Transverse colon (tissue), 4 donors: ENCODE measurements around the gene ATRIP. TPM values are rescaled to one million over a fixed set of nuclear protein-coding genes. Genes with fewer than 3 reads are reported as not detected.

Experiments used
- DNase-seq: peaks from one replicate; pipeline ENCODE4 v3.0.0-alpha.2; 2019
- H3K27ac ChIP-seq, 4 donors: fragments of 200-600 bp; sonication (generic); 2 replicates each; pipeline ENCODE4 v1.5.1; 2016 to 2018; ENCODE audit warnings: inconsistent platforms in 4 of 4
- H3K27me3 ChIP-seq: fragments of 200-600 bp; sonication (generic); 2 replicates; pipeline ENCODE4 v1.5.1; 2017; ENCODE audit warnings: inconsistent platforms
- H3K36me3 ChIP-seq, 4 donors: fragments of 200-600 bp; sonication (generic); 2 replicates each; pipeline ENCODE4 v1.5.1; 2017 to 2019; ENCODE audit warnings: inconsistent platforms in 4 of 4
- H3K4me1 ChIP-seq, 4 donors: fragments of 200-600 bp; sonication (generic); 2 replicates each; pipeline ENCODE4 v1.5.1; 2017 to 2020; ENCODE audit warnings: inconsistent platforms in 4 of 4
- H3K4me3 ChIP-seq, 4 donors: fragments of 200-600 bp; sonication (generic); 1 replicate in 1 of 4; 2 replicates in 3 of 4; pipeline versions ENCODE4 v1.5.1 to v1.6.1; 2017 to 2019; ENCODE audit warnings: inconsistent platforms in 4 of 4
- H3K9me3 ChIP-seq, 2 donors: fragments of 200-600 bp; sonication (generic); 2 replicates each; pipeline ENCODE4 v1.5.1; 2017 to 2019; ENCODE audit warnings: inconsistent platforms in 2 of 2
- EP300 ChIP-seq: sonication (generic); formaldehyde crosslinking; IDR thresholded peaks from one replicate; pipeline ENCODE4 v1.6.1; 2017; ENCODE audit warnings: antibody characterized with exemption, low read depth
- POLR2A ChIP-seq: fragments of 450-650 bp; IDR thresholded peaks from one replicate; pipeline ENCODE4 v1.6.1; 2016; ENCODE audit warnings: antibody characterized with exemption, mild to moderate bottlenecking, moderate library complexity
- POLR2AphosphoS5 ChIP-seq, 3 donors: sonication (generic); formaldehyde crosslinking; IDR thresholded peaks; one replicate each; pipeline ENCODE4 v1.6.1; 2016; ENCODE audit warnings: antibody characterized with exemption in 3 of 3
- WGBS, 2 donors: methylation state at CpG; one replicate each; pipeline ENCODE4 v1.1.5; 2018; ENCODE audit warnings: low coverage in 1 of 2; 5-methylcytosine and 5-hydroxymethylcytosine counted together
- in situ Hi-C, 4 donors: fragments of 200-750 bp; cut with MboI; loops; one replicate each; pipeline versions ENCODE4 v1.15.0 to v1.15.1; 2017; ENCODE audit warnings: low sequenced_read_pairs in 3 of 4, low pct_ligation_motif_present in 1 of 4, low pct_unique_long_range_greater_than_20kb in 1 of 4
- intact Hi-C: fragments of 100-400 bp; cut with DNase I; formaldehyde crosslinking; loops from one replicate; pipeline ENCODE4 v1.15.1; 2023; ENCODE audit warnings: low total_unique reads
- total RNA-seq, 4 donors: library from RNA; depleted of rRNA; stranded (reverse); fragments of >200 nt; gene quantifications; one replicate each; pipeline ENCODE4 v1.1.0, GENCODE V29; 2016
- TF ChIP-seq, protein P1 (sequence below), 5 experiments: fragments of 200-600 bp in 3 of 5; fragments of 450-650 bp in 2 of 5; sonication (generic) in 3 of 5; IDR thresholded peaks; 1 replicate in 2 of 5; 2 replicates in 3 of 5; pipeline ENCODE4 v1.5.1; 2016 to 2017; ENCODE audit warnings: antibody characterized with exemption in 5 of 5, inconsistent platforms in 3 of 5, mild to moderate bottlenecking in 2 of 5, moderate library complexity in 1 of 5

The ATRIP gene
- total RNA-seq, 4 donors from 2014 or later, result 1.8 to 4.4 (median 2.9) TPM

DNA sequence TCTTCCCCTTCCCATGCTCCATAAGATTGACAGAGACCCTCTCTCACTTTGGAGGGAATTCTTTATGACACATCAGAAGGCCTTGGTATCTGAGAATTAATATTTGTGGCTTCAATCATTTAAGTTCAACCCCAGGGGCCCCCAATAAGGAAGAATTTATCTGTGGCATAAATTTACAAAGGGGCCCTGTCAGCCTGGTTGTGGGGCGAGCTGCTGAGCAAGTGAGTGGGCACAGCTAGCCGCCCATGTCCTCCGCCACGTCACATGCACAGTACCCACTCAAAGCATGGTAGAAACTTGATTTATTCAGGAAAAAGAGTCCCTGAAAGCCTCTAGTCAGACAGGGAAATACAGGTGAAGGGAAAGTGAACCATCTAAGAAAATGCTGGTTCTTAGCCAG, 30.0 kb upstream of the ATRIP start:
- no peaks in the 10 kb centered on the region for H3K27me3 ChIP-seq
- DNase-seq, result no peak
- no peaks in the 10 kb centered on the region for H3K9me3 ChIP-seq
- no peak overlapping the region for H3K4me3 ChIP-seq
- peaks cover 0 to 21% (median 0%) of the 10 kb centered on the region in 4 donors for H3K36me3 ChIP-seq
- H3K4me1 ChIP-seq, result peaks cover 0 to 4% (median 0%) of the 10 kb centered on the region in 4 donors
- no peak overlapping the region for H3K27ac ChIP-seq
- in situ Hi-C loops, result no loop called here
- intact Hi-C loops, result no loop called here
- TF ChIP-seq POLR2A (no peak), EP300 (no peak), POLR2AphosphoS5 (IDR thresholded peaks at IDR 0.05) (no peak)
- TF ChIP-seq, protein P1, sequence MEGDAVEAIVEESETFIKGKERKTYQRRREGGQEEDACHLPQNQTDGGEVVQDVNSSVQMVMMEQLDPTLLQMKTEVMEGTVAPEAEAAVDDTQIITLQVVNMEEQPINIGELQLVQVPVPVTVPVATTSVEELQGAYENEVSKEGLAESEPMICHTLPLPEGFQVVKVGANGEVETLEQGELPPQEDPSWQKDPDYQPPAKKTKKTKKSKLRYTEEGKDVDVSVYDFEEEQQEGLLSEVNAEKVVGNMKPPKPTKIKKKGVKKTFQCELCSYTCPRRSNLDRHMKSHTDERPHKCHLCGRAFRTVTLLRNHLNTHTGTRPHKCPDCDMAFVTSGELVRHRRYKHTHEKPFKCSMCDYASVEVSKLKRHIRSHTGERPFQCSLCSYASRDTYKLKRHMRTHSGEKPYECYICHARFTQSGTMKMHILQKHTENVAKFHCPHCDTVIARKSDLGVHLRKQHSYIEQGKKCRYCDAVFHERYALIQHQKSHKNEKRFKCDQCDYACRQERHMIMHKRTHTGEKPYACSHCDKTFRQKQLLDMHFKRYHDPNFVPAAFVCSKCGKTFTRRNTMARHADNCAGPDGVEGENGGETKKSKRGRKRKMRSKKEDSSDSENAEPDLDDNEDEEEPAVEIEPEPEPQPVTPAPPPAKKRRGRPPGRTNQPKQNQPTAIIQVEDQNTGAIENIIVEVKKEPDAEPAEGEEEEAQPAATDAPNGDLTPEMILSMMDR (IDR thresholded peaks at IDR 0.05), result no peak
- WGBS, 2 donors, result 88% methylated on average over 4 of the region's 4 CpGs; no CpG with 5 or more reads in 1 of the 2 donors

DNA sequence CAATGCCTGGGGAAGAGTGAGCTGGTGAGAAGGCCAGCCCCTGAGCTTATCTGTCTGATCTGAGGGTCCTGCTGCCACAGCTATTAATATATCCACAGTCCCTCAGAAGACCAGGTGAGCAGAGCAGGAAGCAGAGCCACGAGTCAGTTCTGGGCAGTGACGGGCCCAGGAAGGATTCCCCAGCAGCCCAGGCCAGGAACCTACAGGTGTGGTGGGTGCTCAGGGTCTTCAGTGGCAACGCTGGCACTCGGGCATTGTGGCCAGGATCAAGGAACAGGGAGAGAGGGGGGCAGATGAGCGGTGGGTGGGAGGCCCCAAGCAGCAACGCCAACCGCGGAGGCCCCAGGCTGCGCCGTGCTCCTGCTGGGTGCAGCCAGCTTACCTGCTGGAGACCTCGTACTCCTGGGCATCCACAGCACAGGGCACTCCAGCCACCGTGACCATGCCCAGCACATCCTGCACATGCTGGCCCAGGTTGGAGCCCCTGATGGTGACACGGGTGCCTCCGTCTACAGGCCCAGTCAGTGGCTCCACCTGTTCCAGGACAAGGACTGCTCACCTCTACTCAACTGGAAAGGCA, 28.9 kb upstream of the ATRIP start:
- in situ Hi-C loops, result no loop called here
- Histone ChIP-seq H3K36me3 (peaks cover 0 to 11% (median 0%) of the 10 kb centered on the region in 4 donors), H3K27ac (no peak overlapping the region), H3K9me3 (no peaks in the 10 kb centered on the region), H3K4me3 (no peak overlapping the region), H3K27me3 (no peaks in the 10 kb centered on the region), H3K4me1 (peaks cover 0 to 4% (median 0%) of the 10 kb centered on the region in 4 donors)
- DNase-seq, result no peak
- intact Hi-C loops, result no loop called here
- TF ChIP-seq POLR2AphosphoS5 (IDR thresholded peaks at IDR 0.05) (no peak), EP300 (no peak), POLR2A (no peak)
- TF ChIP-seq, protein P1 (IDR thresholded peaks at IDR 0.05), result no peak
- WGBS, 2 donors, result 89% methylated on average over 14 of the region's 14 CpGs; no CpG with 5 or more reads in 1 of the 2 donors

DNA sequence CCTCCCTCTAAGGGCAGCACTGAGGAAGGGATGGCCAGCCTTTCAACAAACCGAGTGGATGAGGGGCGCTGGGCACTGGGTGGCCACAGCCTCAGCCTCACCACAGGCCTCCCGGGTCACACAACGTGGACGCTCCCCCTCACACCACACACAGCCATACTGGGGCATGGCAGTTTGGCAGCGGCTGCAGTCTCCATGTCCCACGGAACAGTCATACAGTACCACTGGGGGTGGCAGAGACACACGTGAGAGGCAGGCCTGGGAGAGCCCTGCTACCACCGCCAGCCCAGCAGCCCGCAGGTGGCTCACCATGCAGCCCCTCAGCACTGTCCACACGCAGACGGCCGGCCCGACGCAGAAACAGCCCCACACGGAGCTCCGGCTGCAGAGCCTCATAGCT, 28.4 kb upstream of the ATRIP start:
- no peak for DNase-seq
- peaks cover 0 to 4% (median 0%) of the 10 kb centered on the region in 4 donors for H3K4me1 ChIP-seq
- no peaks in the 10 kb centered on the region for H3K27me3 ChIP-seq
- TF ChIP-seq, protein P1 (IDR thresholded peaks at IDR 0.05), result no peak
- TF ChIP-seq POLR2AphosphoS5 (IDR thresholded peaks at IDR 0.05), result no peak
- no peak for TF ChIP-seq POLR2A
- TF ChIP-seq EP300, result no peak
- H3K4me3 ChIP-seq, result no peak overlapping the region
- peaks cover 0 to 8% (median 0%) of the 10 kb centered on the region in 4 donors for H3K36me3 ChIP-seq
- in situ Hi-C loops (no loop called here), intact Hi-C loops (no loop called here)
- H3K27ac ChIP-seq, result no peak overlapping the region
- no peaks in the 10 kb centered on the region for H3K9me3 ChIP-seq
- WGBS, 2 donors, result 92% methylated on average over 16 of the region's 17 CpGs; no CpG with 5 or more reads in 1 of the 2 donors

DNA sequence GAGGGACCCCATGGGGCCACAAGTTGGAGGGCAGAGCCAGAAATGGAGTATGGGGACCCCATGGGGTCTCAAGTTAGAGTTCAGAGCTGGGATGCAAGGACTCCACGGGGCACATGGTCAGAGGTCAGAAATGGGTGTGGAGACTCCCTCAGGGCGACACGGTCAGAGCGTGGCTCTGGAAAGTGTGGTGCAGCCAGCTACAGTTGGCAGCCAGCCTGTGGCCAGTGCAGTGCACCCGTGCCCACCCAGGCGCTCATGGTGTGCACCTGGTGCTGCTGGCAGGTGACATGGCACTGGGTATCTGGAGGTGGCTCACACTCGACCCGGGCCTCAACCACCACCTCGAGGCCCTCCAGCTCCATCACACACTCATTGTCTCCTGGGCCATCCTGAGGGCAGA, 27.9 kb upstream of the ATRIP start:
- Histone ChIP-seq H3K4me1 (peaks cover 0 to 4% (median 0%) of the 10 kb centered on the region in 4 donors), H3K27me3 (no peaks in the 10 kb centered on the region), H3K4me3 (no peak overlapping the region), H3K27ac (no peak overlapping the region), H3K36me3 (peaks cover 0 to 8% (median 0%) of the 10 kb centered on the region in 4 donors), H3K9me3 (no peaks in the 10 kb centered on the region)
- 60 to 74% methylated on average over 1 to 9 of the region's 9 CpGs for WGBS, 2 donors
- in situ Hi-C loops (no loop called here), intact Hi-C loops (no loop called here)
- TF ChIP-seq EP300, result no peak
- no peak for TF ChIP-seq POLR2A
- no peak for DNase-seq
